ENCODE results near the gene TMEM114.

- no peak for TF ChIP-seq CTCF (IDR thresholded peaks at IDR 0.05)
- no peak for TF ChIP-seq POLR2A (IDR thresholded peaks at IDR 0.05)
Measured at GRCh38 chr16:8541868-8542267, 48.4 kb downstream of the TMEM114 start.

Data from thyroid gland (tissue), 4 donors.